K562 (cell line): ENCODE data around the gene APIP. TPM values are rescaled to one million over a fixed set of nuclear protein-coding genes. Genes with fewer than 3 reads are reported as not detected.

Experiments
- ATAC-seq: fragments of 200-7000 bp; cut with Tn5 transposase; 3 replicates; pipeline ENCODE4 v1.9.1; 2020; ENCODE audit warnings: moderate library complexity
- BruUV-seq: library from RNA; stranded (reverse); fragments of 400-500 nt; replicated peaks from 2 replicates; lab custom pipeline; 2021; lab: Mats Ljungman, UMichigan
- CTCF ChIA-PET: fragments of 300-600 bp; formaldehyde crosslinking; extraction: SDS; loops from one replicate; lab custom pipeline; 2021; ENCODE audit warnings: low intra/inter-chr PET ratio; lab: Yijun Ruan, JAX
- POLR2A ChIA-PET: fragments of 300-600, 350-650 bp; sonication (Branson Sonifier 250); formaldehyde crosslinking; extraction: SDS; loops from one replicate; lab custom pipeline; 2021; ENCODE audit warnings: antibody characterized with exemption, inconsistent platforms; lab: Yijun Ruan, JAX
- DNase-seq, 4 experiments: peaks; one replicate each; pipeline versions ENCODE4 v3.0.0 to v3.0.0-alpha.2; 2011 to 2018; ENCODE audit warnings: low spot score in 3 of 4, mixed read lengths in 3 of 4; ENCODE audit errors: extremely low read depth in 1 of 4
- FAIRE-seq: peaks from 2 replicates; lab custom pipeline; 2011; peaks lifted over from hg19 to GRCh38; lab: Jason Lieb, UNC
- H2AFZ ChIP-seq: 2 replicates; pipeline ENCODE4 v1.6.0; 2011; ENCODE audit warnings: low read depth, low read length, control low read depth, inconsistent platforms
- H3K27ac ChIP-seq: fragments of 200-600 bp; 3 replicates; pipeline ENCODE4 v1.8.0; 2011; ENCODE audit warnings: low read depth, mild to moderate bottlenecking, control low read depth, inconsistent platforms, low read length, moderate library complexity, mixed read lengths; ENCODE audit errors: extremely low read depth
- H3K27me3 ChIP-seq, 2 experiments: fragments of 300-600 bp in 1 of 2; 2 replicates in 1 of 2; 3 replicates in 1 of 2; pipeline versions ENCODE4 v1.6.0 to v1.8.0; 2011; ENCODE audit warnings: inconsistent platforms in 2 of 2, low read length in 2 of 2, mild to moderate bottlenecking in 1 of 2, mixed read lengths in 1 of 2, moderate library complexity in 1 of 2; ENCODE audit not compliant: control insufficient read depth in 2 of 2, insufficient read depth in 2 of 2
- H3K36me3 ChIP-seq: fragments of 300-600 bp; 3 replicates; pipeline ENCODE4 v1.8.0; 2011; ENCODE audit warnings: mild to moderate bottlenecking, low read length, inconsistent platforms; ENCODE audit not compliant: control insufficient read depth, insufficient read depth
- H3K4me1 ChIP-seq, 2 experiments: fragments of 200-600 bp in 1 of 2; replicated peaks in 1 of 2; 2 replicates in 1 of 2; 3 replicates in 1 of 2; pipeline versions ENCODE4 v1.5.1 to v1.8.0; 2011; ENCODE audit warnings: inconsistent platforms in 2 of 2, low read length in 2 of 2, mild to moderate bottlenecking in 1 of 2, mixed read lengths in 1 of 2, moderate library complexity in 1 of 2; ENCODE audit not compliant: control insufficient read depth in 2 of 2, insufficient read depth in 2 of 2
- H3K4me2 ChIP-seq: 2 replicates; pipeline ENCODE4 v1.6.1; 2011; ENCODE audit warnings: low read length, control low read depth, inconsistent platforms, mixed read lengths; ENCODE audit not compliant: insufficient read depth
- H3K4me3 ChIP-seq: fragments of 200-600 bp; sonication (generic), shearing (Covaris generic); 2 replicates; pipeline ENCODE4 v1.5.1; 2016; ENCODE audit warnings: control low read depth, inconsistent platforms
- H3K79me2 ChIP-seq: fragments of 200-600 bp; 3 replicates; pipeline ENCODE4 v1.8.0; 2011; ENCODE audit warnings: low read length, inconsistent platforms; ENCODE audit not compliant: control insufficient read depth, insufficient read depth
- H3K9ac ChIP-seq, 2 experiments: 2 replicates each; pipeline versions ENCODE4 v1.6.0 to v1.6.1; 2011; ENCODE audit warnings: low read depth in 2 of 2, low read length in 2 of 2, control low read depth in 1 of 2, inconsistent platforms in 1 of 2, mild to moderate bottlenecking in 1 of 2, mixed read lengths in 1 of 2; ENCODE audit not compliant: insufficient read depth in 1 of 2
- H3K9me1 ChIP-seq: one replicate; pipeline ENCODE4 v1.6.0; 2011; ENCODE audit warnings: inconsistent platforms, mild to moderate bottlenecking, low read length, moderate library complexity; ENCODE audit not compliant: control insufficient read depth, insufficient read depth
- H3K9me3 ChIP-seq: replicated peaks from 2 replicates; pipeline ENCODE4 v1.5.1; 2011; ENCODE audit warnings: low read depth, low read length, inconsistent platforms; ENCODE audit not compliant: control insufficient read depth, insufficient read depth
- H4K20me1 ChIP-seq: replicated peaks from 2 replicates; pipeline ENCODE4 v1.6.1; 2011; ENCODE audit warnings: low read length, inconsistent platforms, mixed read lengths; ENCODE audit not compliant: control insufficient read depth, insufficient read depth
- CHCHD3 ChIP-seq: fragments of 250-450 bp; sonication (Bioruptor Pico); IDR thresholded peaks from 2 replicates; pipeline ENCODE4 v2.1.2; 2022; ENCODE audit warnings: mild to moderate bottlenecking
- DPF2 ChIP-seq: fragments of 450-650 bp; IDR thresholded peaks from 2 replicates; pipeline ENCODE4 v1.6.1; 2016
- HDAC6 ChIP-seq: IDR thresholded peaks from 2 replicates; pipeline ENCODE4 v1.6.1; 2012; ENCODE audit warnings: low read depth, mild to moderate bottlenecking, control low read depth, inconsistent platforms, low read length, moderate library complexity
- HNRNPL ChIP-seq: fragments of 200-400 bp; formaldehyde crosslinking; IDR thresholded peaks from 2 replicates; pipeline ENCODE4 v1.6.1; 2017; ENCODE audit warnings: low read depth, mild to moderate bottlenecking, low read length
- KLF1 ChIP-seq: fragments of 450-650 bp; IDR thresholded peaks from 2 replicates; pipeline ENCODE4 v1.6.1; 2016; ENCODE audit warnings: missing genetic modification characterization, missing compliant biosample characterization
- NBN ChIP-seq: fragments of 450-650 bp; IDR thresholded peaks from 2 replicates; pipeline ENCODE4 v1.6.1; 2016; ENCODE audit warnings: low read depth, mild to moderate bottlenecking
- NRF1 ChIP-seq, 2 experiments: fragments of 450-650 bp; IDR thresholded peaks in 1 of 2; conservative IDR thresholded peaks in 1 of 2; 2 replicates each; pipeline ENCODE4 v1.6.1; 2014; ENCODE audit warnings: mild to moderate bottlenecking in 2 of 2
- POLR2B ChIP-seq: fragments of 450-650 bp; IDR thresholded peaks from 2 replicates; pipeline ENCODE4 v1.6.1; 2018; ENCODE audit warnings: low read depth; ENCODE audit not compliant: partially characterized antibody
- ZNF133 ChIP-seq: fragments of 250-450 bp; sonication (Bioruptor Pico); IDR thresholded peaks from 2 replicates; pipeline ENCODE4 v1.4.0; 2020; ENCODE audit warnings: mild to moderate bottlenecking
- ZNF165 ChIP-seq: fragments of 250-450 bp; sonication (Bioruptor Pico); IDR thresholded peaks from 2 replicates; pipeline ENCODE4 v1.4.0; 2020; ENCODE audit warnings: borderline replicate concordance
- ZNF232 ChIP-seq: sonication (generic); formaldehyde crosslinking; IDR thresholded peaks from 2 replicates; pipeline ENCODE4 v1.8.0; 2022; ENCODE audit warnings: mild to moderate bottlenecking, missing genetic modification reagents
- ZNF449 ChIP-seq: fragments of 250-450 bp; sonication (Bioruptor Pico); IDR thresholded peaks from 2 replicates; pipeline ENCODE4 v1.8.0; 2022; ENCODE audit warnings: moderate library complexity, mild to moderate bottlenecking, inconsistent platforms
- ZNF507 ChIP-seq: conservative IDR thresholded peaks from 2 replicates; pipeline ENCODE4 v1.6.1; 2017; ENCODE audit warnings: missing genetic modification characterization, missing compliant biosample characterization
- ZNF592 ChIP-seq: fragments of 450-650 bp; IDR thresholded peaks from 2 replicates; pipeline ENCODE4 v1.6.1; 2017; ENCODE audit warnings: antibody characterized with exemption, mild to moderate bottlenecking
- WGBS: fragments of 100-300 bp; shearing (Covaris generic); methylation state at CpG from one replicate; pipeline ENCODE4 v1.1.6; 2016; ENCODE audit warnings: low coverage, mixed read lengths; ENCODE audit not compliant: insufficient coverage; ENCODE audit errors: missing lambda C conversion rate; 5-methylcytosine and 5-hydroxymethylcytosine counted together
- in situ Hi-C: fragments of 300-500 bp; cut with MboI; formaldehyde crosslinking; loops from 4 replicates; pipeline ENCODE4 v1.15.0; 2018; ENCODE audit warnings: inconsistent platforms, mixed read lengths
- intact Hi-C: fragments of 100-400 bp; cut with micrococcal nuclease; formaldehyde crosslinking; loops from 2 replicates; pipeline ENCODE4 v1.14.2; 2022
- polyA plus RNA-seq, 8 experiments: library from polyadenylated mRNA; depleted of rRNA in 4 of 8; stranded (reverse) in 5 of 8; unstranded in 3 of 8; fragments of >200 nt; fragmentation: Nextera tagmentation in 2 of 8; fragmentation: Illumina TruSeq in 1 of 8; extraction: Ambion mirVana in 2 of 8; extraction: Trizol in 1 of 8; gene quantifications; 2 replicates each; pipeline versions ENCODE4 v1.2.1 to v1.2.3, GENCODE V29; 2011 to 2014; ENCODE audit warnings: inconsistent platforms in 1 of 8, missing spikeins in 1 of 8
- total RNA-seq, 7 experiments: library from RNA; depleted of rRNA in 6 of 7; stranded (reverse); fragments of >200 nt in 6 of 7; fragmentation: Illumina TruSeq in 2 of 7; extraction: Trizol in 2 of 7; gene quantifications; 2 replicates each; pipeline versions ENCODE4 v1.2.1 to v1.2.3, GENCODE V29; 2011 to 2021; ENCODE audit warnings: low replicate concordance in 1 of 7
- TF ChIP-seq, protein P1 (sequence below): fragments of 450-650 bp; IDR thresholded peaks from 2 replicates; pipeline ENCODE4 v1.6.1; 2016; ENCODE audit warnings: mild to moderate bottlenecking

APIP gene
- total and polyA plus RNA-seq, 9 of the 15 experiments (the other 6 are each of a cell fraction or from before 2014, with no cell fraction given) = 63.7 to 110 (median 82.8) TPM

DNA sequence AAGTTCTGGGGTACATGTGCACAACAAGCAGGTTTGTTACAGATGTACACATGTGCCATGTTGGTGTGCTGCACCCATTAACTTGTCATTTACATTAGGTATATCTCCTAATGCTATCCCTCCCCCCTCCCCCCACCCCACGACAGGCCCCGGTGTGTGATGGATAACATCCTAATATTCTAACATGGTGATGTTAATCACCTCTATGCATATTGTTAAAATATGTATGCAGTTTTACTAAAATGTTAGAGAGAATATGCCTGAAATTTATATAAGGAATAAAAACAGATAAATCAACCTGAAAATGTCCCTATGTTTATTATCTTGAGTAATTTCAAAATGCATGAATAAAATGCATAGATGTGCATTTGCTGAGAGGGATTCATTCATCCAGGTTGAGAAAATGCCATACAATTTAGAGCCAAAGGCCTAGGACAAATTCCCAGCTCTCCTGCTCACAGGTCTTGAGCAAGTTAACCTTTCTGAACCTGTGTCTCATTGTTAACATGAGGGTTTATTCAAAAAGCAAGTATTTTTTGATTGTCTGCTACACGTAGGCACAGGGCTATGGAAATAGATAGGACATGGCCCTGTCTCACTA, 38.7 kb downstream of the APIP start:
- no peak overlapping the region for H3K9ac ChIP-seq
- ATAC-seq = no peak
- H2AFZ ChIP-seq = no peak overlapping the region
- H3K27ac ChIP-seq = no peak overlapping the region
- no peaks in the 10 kb centered on the region for H3K9me1 ChIP-seq
- H4K20me1 ChIP-seq = no peaks in the 10 kb centered on the region
- intact Hi-C loops (no loop called here), in situ Hi-C loops (no loop called here)
- no peaks in the 10 kb centered on the region for H3K79me2 ChIP-seq
- ChIA-PET POLR2A (no interaction called here), CTCF (no interaction called here)
- DNase-seq = no peak
- no peaks in the 10 kb centered on the region for H3K9me3 ChIP-seq
- WGBS = 15% methylated on average over 1 of the region's 3 CpGs
- no peak overlapping the region for H3K4me2 ChIP-seq
- no peaks in the 10 kb centered on the region for H3K27me3 ChIP-seq
- BruUV-seq = no TSS peak
- H3K4me1 ChIP-seq = no peaks in the 10 kb centered on the region
- no peak for FAIRE-seq
- H3K36me3 ChIP-seq = peaks cover 11% of the 10 kb centered on the region; the same call in 1 of the 3 replicates
- H3K4me3 ChIP-seq = no peak overlapping the region
- TF ChIP-seq CHCHD3 (CRISPR knock-in tag) (no peak), ZNF133 (no peak), ZNF165 (no peak), ZNF592 (no peak), ZNF449 (CRISPR knock-in tag) (no peak), HDAC6 (no peak), POLR2B (no peak), ZNF232 (CRISPR knock-in tag) (no peak), NBN (no peak), NRF1 (conservative IDR thresholded peaks at IDR 0.05 in 1 of 2, IDR thresholded peaks at IDR 0.05 in 1 of 2) (no peak), HNRNPL (no peak), KLF1 (tag) (no peak), DPF2 (no peak), ZNF507 (tag) (no peak)
- TF ChIP-seq, protein P1, sequence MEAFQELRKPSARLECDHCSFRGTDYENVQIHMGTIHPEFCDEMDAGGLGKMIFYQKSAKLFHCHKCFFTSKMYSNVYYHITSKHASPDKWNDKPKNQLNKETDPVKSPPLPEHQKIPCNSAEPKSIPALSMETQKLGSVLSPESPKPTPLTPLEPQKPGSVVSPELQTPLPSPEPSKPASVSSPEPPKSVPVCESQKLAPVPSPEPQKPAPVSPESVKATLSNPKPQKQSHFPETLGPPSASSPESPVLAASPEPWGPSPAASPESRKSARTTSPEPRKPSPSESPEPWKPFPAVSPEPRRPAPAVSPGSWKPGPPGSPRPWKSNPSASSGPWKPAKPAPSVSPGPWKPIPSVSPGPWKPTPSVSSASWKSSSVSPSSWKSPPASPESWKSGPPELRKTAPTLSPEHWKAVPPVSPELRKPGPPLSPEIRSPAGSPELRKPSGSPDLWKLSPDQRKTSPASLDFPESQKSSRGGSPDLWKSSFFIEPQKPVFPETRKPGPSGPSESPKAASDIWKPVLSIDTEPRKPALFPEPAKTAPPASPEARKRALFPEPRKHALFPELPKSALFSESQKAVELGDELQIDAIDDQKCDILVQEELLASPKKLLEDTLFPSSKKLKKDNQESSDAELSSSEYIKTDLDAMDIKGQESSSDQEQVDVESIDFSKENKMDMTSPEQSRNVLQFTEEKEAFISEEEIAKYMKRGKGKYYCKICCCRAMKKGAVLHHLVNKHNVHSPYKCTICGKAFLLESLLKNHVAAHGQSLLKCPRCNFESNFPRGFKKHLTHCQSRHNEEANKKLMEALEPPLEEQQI = no peak
